GM21529 (cell line): ENCODE measurements around the gene MORC2.

Experiments used
- ATAC-seq: cut with Tn5 transposase; IDR thresholded peaks from one replicate; pipeline ENCODE4 v1.9.1; 2021; ENCODE audit not compliant: unreplicated experiment

MORC2 gene

GRCh38 chr22:30968015-30968923 lies at the start of gene MORC2:
Gene MORC2 (minus strand): TSS chr22:30968774. CDS start chr22:30967889, 885 bp downstream.
- ATAC-seq: peak; percentile 29

- no peak for ATAC-seq
Measured at GRCh38 chr22:31005535-31005934, 37.0 kb upstream of the MORC2 start.

GRCh38 chr22:31001124-31001770 lies 32.7 kb upstream of the MORC2 start:
- ATAC-seq: no peak

GRCh38 chr22:30998329-30998728 lies 29.8 kb upstream of the MORC2 start:
- ATAC-seq: no peak

GRCh38 chr22:30996462-30996861 lies 27.9 kb upstream of the MORC2 start:
- no peak for ATAC-seq

- no peak for ATAC-seq
Measured at GRCh38 chr22:30994960-30995359, 26.4 kb upstream of the MORC2 start.

GRCh38 chr22:30992565-30992964 lies 24.0 kb upstream of the MORC2 start:
- ATAC-seq: no peak

GRCh38 chr22:30990690-30991089 lies 22.1 kb upstream of the MORC2 start:
- ATAC-seq: no peak

- no peak for ATAC-seq
Measured at GRCh38 chr22:30989474-30989873, 20.9 kb upstream of the MORC2 start.

GRCh38 chr22:30985561-30986208 lies 17.1 kb upstream of the MORC2 start:
- no peak for ATAC-seq

GRCh38 chr22:30984317-30984716 lies 15.7 kb upstream of the MORC2 start:
- ATAC-seq: no peak

- ATAC-seq: no peak
Measured at GRCh38 chr22:30982512-30982911, 13.9 kb upstream of the MORC2 start.

GRCh38 chr22:30979932-30980331 lies 11.4 kb upstream of the MORC2 start:
- no peak for ATAC-seq

- ATAC-seq: no peak
Measured at GRCh38 chr22:30978304-30978962, 9.9 kb upstream of the MORC2 start.

- ATAC-seq: no peak
Measured at GRCh38 chr22:30970356-30970746, 1.8 kb upstream of the MORC2 start.

GRCh38 chr22:30969532-30970355 lies 1.2 kb upstream of the MORC2 start:
- ATAC-seq: peak; percentile 37

- ATAC-seq: peak; percentile 86
Measured at GRCh38 chr22:30968924-30969531, 454 bp upstream of the MORC2 start, which contains the start of gene TUG1. Gene TUG1 (plus strand): TSS chr22:30969265.

GRCh38 chr22:30964858-30965257 lies 3.7 kb downstream of the MORC2 start:
- no peak for ATAC-seq

- no peak for ATAC-seq
Measured at GRCh38 chr22:30955153-30955552, 13.4 kb downstream of the MORC2 start.

- no peak for ATAC-seq
Measured at GRCh38 chr22:30953206-30953605, 15.4 kb downstream of the MORC2 start.
